ENCODE results near the gene KCNJ2. TPM values are rescaled to one million over a fixed set of nuclear protein-coding genes. Genes with fewer than 3 reads are reported as not detected.

The KCNJ2 gene
- polyA plus RNA-seq (2011; rRNA removed) (0.14 and 0.40 TPM in 2 replicates), polyA plus RNA-seq (2017; fragmentation: RNase III; extraction: RNeasy Plus Mini Kit Qiagen cat#74134 plus additional on column Dnase treatment) (0.12 to 0.17 TPM (median 0.14 TPM) in 3 replicates), polyA minus RNA-seq (2011; rRNA and poly(A)+ RNA removed) (1.0 and 1.2 TPM in 2 replicates)
- 0.03 and 0.04 TPM in 2 replicates for polyA plus RNA-seq (2012; cell fraction: cytosol; rRNA removed)
- polyA plus RNA-seq (2012; cell fraction: nucleus; rRNA removed) = 0.01 and 0.04 TPM in 2 replicates

DNA sequence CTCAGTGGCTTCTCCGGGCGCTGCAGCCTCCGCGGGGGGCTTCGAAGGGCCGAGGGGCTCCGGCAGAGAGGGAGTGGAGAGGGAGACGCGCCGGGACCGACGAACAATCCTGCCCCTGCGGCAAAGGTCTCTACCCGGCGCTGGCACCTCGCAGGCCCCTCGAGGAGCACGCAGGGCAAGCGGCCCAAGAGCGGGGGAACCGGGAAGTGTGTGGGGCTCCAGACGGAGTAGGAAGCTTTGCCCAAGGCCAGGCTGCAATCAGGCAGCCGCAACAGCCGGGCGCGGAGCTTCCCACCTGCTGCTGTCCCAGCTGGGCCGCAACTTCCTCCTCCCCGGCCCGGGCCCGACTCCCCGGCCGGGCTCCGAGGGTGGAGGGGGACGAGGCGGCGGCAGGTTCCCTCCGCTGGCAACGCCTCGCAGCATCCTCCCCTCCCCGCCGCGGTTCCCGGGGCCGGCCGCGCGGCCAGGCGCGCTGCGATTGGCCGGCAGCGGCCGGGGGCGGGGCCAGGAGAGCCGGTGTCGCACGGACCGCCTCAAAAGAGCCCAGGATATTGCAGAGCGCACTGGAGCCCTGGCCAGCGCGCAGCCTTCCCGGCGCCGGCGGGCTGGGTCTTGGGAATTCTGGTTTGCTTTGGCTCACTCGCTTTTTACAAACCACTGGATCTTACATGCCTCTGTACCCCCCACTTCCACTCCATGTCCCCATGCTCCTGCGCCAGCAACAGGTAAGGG is at the start of gene KCNJ2:
TSS of gene KCNJ2 (plus strand) at position 556 of the 732 bp plus-strand sequence. CDS start 5,508 bp downstream, outside the sequence.
- CTCF ChIA-PET = interaction anchor here (0.7 to 4.3 kb wide), 12 partner anchors 8 to 703 kb away, joined by 3 to 30 read pairs (median 8); no protein-coding TSS in a partner anchor
- no peak for FAIRE-seq
- no peak for TF ChIP-seq HOXB13 (CRISPR knock-in tag; IDR thresholded peaks at IDR 0.05; ENCODE audit: low read depth)
- no peak for TF ChIP-seq ZFP36 (IDR thresholded peaks at IDR 0.05; ENCODE audit: borderline replicate concordance, partially characterized antibody)
- peak; percentile 67; the same call in 1 of the 2 replicates for TF ChIP-seq RNF2 (IDR thresholded peaks at IDR 0.05; ENCODE audit: borderline replicate concordance, low read depth)
- peak; percentile 48 for TF ChIP-seq POLR2A (IDR thresholded peaks at IDR 0.05; ENCODE audit: low read length)
- TF ChIP-seq EHMT2 (IDR thresholded peaks at IDR 0.05; ENCODE audit: low read depth) = no peak
- no peak for TF ChIP-seq MAFK (IDR thresholded peaks at IDR 0.05; ENCODE audit: partially characterized antibody)
- peak; percentile 36; the same call in 1 of the 2 replicates for TF ChIP-seq HDAC2 (IDR thresholded peaks at IDR 0.05)
- TF ChIP-seq, protein P1, sequence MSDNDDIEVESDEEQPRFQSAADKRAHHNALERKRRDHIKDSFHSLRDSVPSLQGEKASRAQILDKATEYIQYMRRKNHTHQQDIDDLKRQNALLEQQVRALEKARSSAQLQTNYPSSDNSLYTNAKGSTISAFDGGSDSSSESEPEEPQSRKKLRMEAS (IDR thresholded peaks at IDR 0.05) = peak; percentile 64
- no peak for TF ChIP-seq JUNB (IDR thresholded peaks at IDR 0.05)
- TF ChIP-seq, protein P2, sequence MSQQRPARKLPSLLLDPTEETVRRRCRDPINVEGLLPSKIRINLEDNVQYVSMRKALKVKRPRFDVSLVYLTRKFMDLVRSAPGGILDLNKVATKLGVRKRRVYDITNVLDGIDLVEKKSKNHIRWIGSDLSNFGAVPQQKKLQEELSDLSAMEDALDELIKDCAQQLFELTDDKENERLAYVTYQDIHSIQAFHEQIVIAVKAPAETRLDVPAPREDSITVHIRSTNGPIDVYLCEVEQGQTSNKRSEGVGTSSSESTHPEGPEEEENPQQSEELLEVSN (IDR thresholded peaks at IDR 0.05; ENCODE audit: borderline replicate concordance, low read depth) = peak; percentile 76
- TF ChIP-seq SMC3 (IDR thresholded peaks at IDR 0.05) = no peak; the same call in 2 of the 3 replicates
- TF ChIP-seq ESRRA (IDR thresholded peaks at IDR 0.05; ENCODE audit: borderline replicate concordance, low read length) = no peak
- no peak for TF ChIP-seq RARB (CRISPR knock-in tag; IDR thresholded peaks at IDR 0.05)
- TF ChIP-seq HEYL (CRISPR knock-in tag; IDR thresholded peaks at IDR 0.05) = no peak
- TF ChIP-seq RAD21 (conservative IDR thresholded peaks at IDR 0.05 in 1 of 2, IDR thresholded peaks at IDR 0.05 in 1 of 2) = 0 out of 5 replicates have a peak, but pooled peaks of 1 of the 2 experiments have one; percentile 9
- no peak for TF ChIP-seq NR3C1 (IDR thresholded peaks at IDR 0.05)
- TF ChIP-seq, protein P3, sequence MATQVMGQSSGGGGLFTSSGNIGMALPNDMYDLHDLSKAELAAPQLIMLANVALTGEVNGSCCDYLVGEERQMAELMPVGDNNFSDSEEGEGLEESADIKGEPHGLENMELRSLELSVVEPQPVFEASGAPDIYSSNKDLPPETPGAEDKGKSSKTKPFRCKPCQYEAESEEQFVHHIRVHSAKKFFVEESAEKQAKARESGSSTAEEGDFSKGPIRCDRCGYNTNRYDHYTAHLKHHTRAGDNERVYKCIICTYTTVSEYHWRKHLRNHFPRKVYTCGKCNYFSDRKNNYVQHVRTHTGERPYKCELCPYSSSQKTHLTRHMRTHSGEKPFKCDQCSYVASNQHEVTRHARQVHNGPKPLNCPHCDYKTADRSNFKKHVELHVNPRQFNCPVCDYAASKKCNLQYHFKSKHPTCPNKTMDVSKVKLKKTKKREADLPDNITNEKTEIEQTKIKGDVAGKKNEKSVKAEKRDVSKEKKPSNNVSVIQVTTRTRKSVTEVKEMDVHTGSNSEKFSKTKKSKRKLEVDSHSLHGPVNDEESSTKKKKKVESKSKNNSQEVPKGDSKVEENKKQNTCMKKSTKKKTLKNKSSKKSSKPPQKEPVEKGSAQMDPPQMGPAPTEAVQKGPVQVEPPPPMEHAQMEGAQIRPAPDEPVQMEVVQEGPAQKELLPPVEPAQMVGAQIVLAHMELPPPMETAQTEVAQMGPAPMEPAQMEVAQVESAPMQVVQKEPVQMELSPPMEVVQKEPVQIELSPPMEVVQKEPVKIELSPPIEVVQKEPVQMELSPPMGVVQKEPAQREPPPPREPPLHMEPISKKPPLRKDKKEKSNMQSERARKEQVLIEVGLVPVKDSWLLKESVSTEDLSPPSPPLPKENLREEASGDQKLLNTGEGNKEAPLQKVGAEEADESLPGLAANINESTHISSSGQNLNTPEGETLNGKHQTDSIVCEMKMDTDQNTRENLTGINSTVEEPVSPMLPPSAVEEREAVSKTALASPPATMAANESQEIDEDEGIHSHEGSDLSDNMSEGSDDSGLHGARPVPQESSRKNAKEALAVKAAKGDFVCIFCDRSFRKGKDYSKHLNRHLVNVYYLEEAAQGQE (IDR thresholded peaks at IDR 0.05) = no peak
- 0 out of 2 replicates have a peak, but pooled peaks have one; percentile 30 for TF ChIP-seq PHF8 (IDR thresholded peaks at IDR 0.05; ENCODE audit: borderline replicate concordance, low read depth)
- peak in 1 of 2 experiments; percentile 43; a peak in 1 of 5 replicates for TF ChIP-seq JUN (IDR thresholded peaks at IDR 0.05)

DNA sequence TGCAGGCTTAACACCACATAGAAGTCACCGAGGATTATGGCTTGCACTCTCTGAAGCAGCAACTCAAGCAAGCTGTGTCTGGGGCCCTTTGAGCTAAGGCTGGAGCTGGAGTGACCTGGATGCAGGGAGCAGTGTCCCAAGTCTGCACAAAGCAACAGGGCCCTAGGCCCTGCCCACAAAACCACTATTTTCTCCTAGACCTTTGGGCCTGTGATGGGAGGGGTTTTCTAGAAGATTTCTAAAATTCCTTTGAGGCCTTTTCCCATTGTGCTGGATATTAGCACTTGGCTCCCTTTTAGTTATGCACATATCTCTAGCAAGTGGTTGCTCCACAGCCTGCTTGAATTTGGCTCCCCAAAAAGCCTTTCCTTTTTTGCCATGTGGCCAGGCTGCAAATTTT is 49.8 kb upstream of the KCNJ2 start:
- POLR2A ChIA-PET = no interaction called here
- H3K9me3 ChIP-seq = no peaks in the 10 kb centered on the region
- H3K4me2 ChIP-seq = no peak overlapping the region
- no peak for DNase-seq (ENCODE audit: low read depth in 1 of 2, low spot score in 1 of 2)
- no peak overlapping the region for H3K4me3 ChIP-seq
- no peak for FAIRE-seq
- WGBS (ENCODE audit: missing lambda C conversion rate) = 31% methylated on average over 1 of the region's 1 CpG
- H3K27ac ChIP-seq = no peak overlapping the region
- TF ChIP-seq NFE2L2 (conservative IDR thresholded peaks at IDR 0.05; ENCODE audit: low read length) (no peak), JUNB (IDR thresholded peaks at IDR 0.05) (no peak), FOXS1 (CRISPR knock-in tag; IDR thresholded peaks at IDR 0.05) (no peak), HDAC2 (IDR thresholded peaks at IDR 0.05) (no peak), ESRRA (IDR thresholded peaks at IDR 0.05; ENCODE audit: borderline replicate concordance, low read length) (no peak), NPAS2 (CRISPR knock-in tag; IDR thresholded peaks at IDR 0.05; ENCODE audit: borderline replicate concordance) (no peak), EP300 (IDR thresholded peaks at IDR 0.05) (no peak), ZNF302 (CRISPR knock-in tag; IDR thresholded peaks at IDR 0.05) (no peak)
- ATAC-seq = no peak
- CTCF ChIA-PET = no interaction called here
- H3K4me1 ChIP-seq = peaks cover 8% of the 10 kb centered on the region; the same call in 2 of the 3 replicates

More for the DNA sequence above, at the start of gene KCNJ2:
- H3K9me3 ChIP-seq = no peaks in the 10 kb centered on the region
- peak; percentile 68 to 85 for DNase-seq (ENCODE audit: low read depth in 1 of 2, low spot score in 1 of 2)
- peak within 1 kb of the TSS; percentile 61 to 80 for H3K27ac ChIP-seq
- peaks cover 10% of the 10 kb centered on the region for H3K4me1 ChIP-seq
- 3% methylated on average over 28 of the region's 67 CpGs for WGBS (ENCODE audit: missing lambda C conversion rate)
- POLR2A ChIA-PET = interaction anchor here (1.3 kb wide), 1 partner anchor 601 kb away, joined by 4 read pairs; no protein-coding TSS in a partner anchor
- ATAC-seq = peak; percentile 92 to 97
- peak within 1 kb of the TSS; percentile 54 for H3K4me3 ChIP-seq
- peak within 1 kb of the TSS; percentile 99 for H3K4me2 ChIP-seq

Data from A549 (cell line).